GM21447 (cell line): ENCODE data around the gene KRTAP5-10.
"Not testable (repeated sequence)": the region's sequence is repeated elsewhere in the genome, so short reads cannot be mapped to it uniquely, and the experiment has no call there.

ENCODE experiments used
- ATAC-seq: cut with Tn5 transposase; IDR thresholded peaks from one replicate; pipeline ENCODE4 v1.9.1; 2021; ENCODE audit not compliant: unreplicated experiment

The KRTAP5-10 gene

DNA sequence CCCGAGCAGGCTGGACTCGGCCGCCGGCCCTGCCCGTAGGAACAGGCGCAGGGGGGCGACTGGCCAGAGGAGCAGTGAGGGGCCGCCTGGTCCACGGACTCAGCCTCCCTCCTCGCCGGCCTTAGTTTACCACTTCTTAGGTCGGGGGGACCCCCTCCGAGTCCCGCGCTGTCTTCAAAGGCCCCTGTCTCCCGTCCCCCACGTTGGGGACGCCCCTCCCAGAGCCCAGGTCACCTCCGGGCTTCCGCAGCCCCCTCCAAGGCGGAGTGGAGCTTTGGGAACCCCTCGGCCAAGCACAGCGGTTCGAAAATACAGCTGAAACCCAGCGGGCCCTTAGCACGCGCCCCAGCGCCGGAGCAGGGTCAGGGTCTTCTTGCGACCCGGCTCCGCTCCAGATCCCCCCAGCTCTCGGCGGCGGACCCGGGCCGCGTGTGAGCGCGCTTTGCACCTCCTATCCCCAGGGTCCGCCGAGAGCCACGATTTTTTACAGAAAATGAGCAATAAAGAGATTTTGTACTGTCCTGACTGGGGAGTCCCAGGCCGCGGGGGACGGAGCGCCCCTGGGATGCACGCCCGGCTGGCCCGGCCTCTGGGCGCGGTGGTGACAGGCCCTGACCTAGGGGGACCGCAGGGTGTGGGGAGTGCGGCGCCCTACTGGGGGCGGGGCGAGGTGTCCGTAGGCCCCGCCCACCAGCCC is 42.3 kb downstream of the KRTAP5-10 start:
- ATAC-seq = not testable (repeated sequence)

DNA sequence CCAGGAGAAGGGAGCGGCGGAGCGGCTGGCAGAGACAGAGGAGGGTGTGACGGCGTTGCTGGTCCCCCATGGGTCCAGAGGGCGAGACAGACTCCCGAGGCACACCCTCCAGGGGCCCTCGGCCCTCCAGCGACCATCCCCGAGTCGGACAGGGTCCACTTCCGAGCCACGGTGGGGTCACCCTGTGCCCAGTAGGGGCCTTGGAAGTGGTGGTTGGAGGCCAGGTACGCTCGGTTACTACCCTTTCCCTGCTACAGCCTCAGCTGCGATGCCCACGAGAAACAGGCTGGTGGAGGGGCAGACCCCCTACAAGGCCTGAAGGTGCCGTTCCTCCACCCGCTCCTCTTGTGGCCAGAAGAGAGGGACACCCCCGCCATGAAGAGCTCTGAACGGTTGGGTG is 42.9 kb downstream of the KRTAP5-10 start:
- ATAC-seq = not testable (repeated sequence)

DNA sequence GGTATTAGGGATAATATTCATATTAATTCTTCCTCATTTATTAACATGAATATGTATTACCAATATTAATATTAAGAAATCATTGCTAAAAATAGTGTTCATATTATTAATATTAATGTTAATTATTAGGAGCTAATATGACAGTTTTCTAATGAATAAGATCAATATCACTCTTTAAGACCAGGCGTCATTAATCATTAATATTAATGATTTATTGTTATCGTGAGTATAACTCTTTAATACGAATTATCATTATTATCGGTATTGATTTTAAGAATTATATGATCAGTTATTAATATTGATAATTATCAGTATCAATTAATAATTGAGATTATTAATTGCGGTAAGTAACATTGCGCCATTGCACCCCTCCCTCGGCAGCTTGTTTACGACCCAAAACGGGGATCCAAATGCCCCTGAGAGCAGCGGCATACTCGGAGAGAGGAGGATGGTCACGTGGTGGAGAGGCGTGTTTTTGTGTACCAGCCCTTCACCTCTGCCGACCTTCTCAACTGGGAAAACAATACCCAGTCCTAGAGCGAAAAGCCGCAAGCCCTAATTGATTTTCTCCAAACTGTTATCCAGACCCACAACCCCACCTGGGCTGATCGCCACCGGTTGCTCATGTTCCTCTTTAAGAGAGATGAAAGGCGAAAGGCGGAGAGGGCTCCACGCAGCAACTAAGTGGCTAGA is 46.0 kb downstream of the KRTAP5-10 start:
- not testable (repeated sequence) for ATAC-seq

DNA sequence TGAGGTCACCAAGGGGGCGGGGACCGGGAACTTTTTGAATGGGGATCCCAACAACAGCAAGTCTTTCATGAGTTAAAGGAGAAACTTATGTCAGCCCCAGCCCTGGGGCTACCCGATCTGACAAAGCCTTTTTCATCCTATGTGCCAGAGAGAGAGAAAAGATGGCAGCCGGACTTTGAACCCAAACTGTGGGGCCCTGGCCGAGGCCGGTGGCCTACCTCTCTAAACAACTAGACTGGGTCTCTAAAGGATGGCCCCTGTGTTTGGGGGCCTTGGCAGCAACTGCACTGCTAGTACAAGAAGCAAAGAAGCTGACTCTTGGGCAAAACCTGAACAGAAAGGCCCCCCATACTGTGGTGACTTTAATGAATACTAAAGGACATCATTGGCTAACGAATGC is 48.6 kb downstream of the KRTAP5-10 start:
- not testable (repeated sequence) for ATAC-seq

DNA sequence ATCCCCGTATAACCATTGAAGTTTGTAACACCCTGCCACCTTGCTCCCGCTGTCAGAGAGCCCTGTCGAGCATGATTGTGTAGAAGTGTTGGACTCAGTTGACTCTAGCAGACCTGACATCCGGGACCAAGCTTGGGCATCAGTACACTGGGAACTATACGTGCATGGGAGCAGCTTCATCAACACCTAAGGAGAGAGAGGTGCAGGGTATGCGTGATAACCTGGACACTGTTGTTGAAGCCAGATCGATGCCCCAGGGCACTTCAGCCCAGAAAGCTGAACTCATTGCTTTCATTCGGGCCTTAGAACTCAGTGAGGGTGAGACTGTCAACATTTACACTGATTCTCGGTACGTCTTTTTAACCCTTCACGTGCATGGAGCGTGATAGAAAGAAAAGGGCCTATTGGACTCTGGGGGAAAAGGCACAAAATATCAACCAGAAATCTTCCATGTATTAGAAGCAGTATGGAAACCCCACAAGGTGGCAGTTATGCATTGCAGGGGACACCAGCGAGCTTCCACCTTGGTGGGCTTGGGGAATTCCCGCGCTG is 49.1 kb downstream of the KRTAP5-10 start:
- not testable (repeated sequence) for ATAC-seq

DNA sequence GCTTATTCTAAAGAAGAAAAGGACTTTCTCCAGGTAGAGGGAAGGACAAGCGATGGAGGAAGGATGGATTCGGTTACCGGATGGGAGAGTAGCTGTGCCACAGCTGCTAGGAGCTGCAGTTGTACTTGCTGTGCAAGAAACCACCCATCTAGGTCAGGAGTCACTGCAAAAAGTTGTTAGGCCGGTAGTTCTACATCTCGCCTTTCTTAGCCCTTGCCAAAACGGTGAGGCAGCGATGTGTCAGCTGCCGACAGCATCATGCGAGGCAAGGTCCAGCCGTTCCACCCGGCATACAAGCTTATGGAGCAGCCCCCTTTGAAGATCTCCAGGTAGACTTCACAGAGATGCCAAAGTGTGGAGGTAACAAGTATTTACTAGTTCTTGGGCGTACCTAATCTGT is 49.6 kb downstream of the KRTAP5-10 start:
- ATAC-seq = not testable (repeated sequence)
